Hepatocyte (in vitro differentiated cells): Measurements from ENCODE around the gene TIGD2. TPM values are rescaled to one million over a fixed set of nuclear protein-coding genes. Genes with fewer than 3 reads are reported as not detected.
A peak's percentile ranks its signal among the peaks of the same experiment; 100 is the strongest.

Experiments used
- DNase-seq: peaks from one replicate; pipeline ENCODE4 v3.0.0-alpha.2; 2016; ENCODE audit warnings: low spot score
- H2AFZ ChIP-seq: fragments of 200-600 bp; sonication (generic); 2 replicates; pipeline ENCODE4 v1.6.0; 2016; ENCODE audit warnings: antibody characterized with exemption, mild to moderate bottlenecking
- H3K27ac ChIP-seq: fragments of 200-600 bp; sonication (generic); 2 replicates; pipeline ENCODE4 v1.5.1; 2016; ENCODE audit warnings: mild to moderate bottlenecking
- H3K27me3 ChIP-seq: fragments of 200-600 bp; sonication (generic); 2 replicates; pipeline ENCODE4 v1.6.1; 2016
- H3K36me3 ChIP-seq: fragments of 200-600 bp; sonication (generic); replicated peaks from 2 replicates; pipeline ENCODE4 v1.5.1; 2016; ENCODE audit warnings: low read depth; ENCODE audit not compliant: insufficient read depth
- H3K4me1 ChIP-seq: fragments of 200-600 bp; sonication (generic); 2 replicates; pipeline ENCODE4 v1.5.1; 2016; ENCODE audit warnings: mild to moderate bottlenecking, moderate library complexity; ENCODE audit not compliant: insufficient read depth
- H3K4me2 ChIP-seq: fragments of 200-600 bp; sonication (generic); 2 replicates; pipeline ENCODE4 v1.6.0; 2016
- H3K4me3 ChIP-seq: fragments of 200-600 bp; sonication (generic); 2 replicates; pipeline ENCODE4 v1.5.1; 2016; ENCODE audit warnings: mild to moderate bottlenecking
- H3K79me2 ChIP-seq: fragments of 200-600 bp; sonication (generic); 2 replicates; pipeline ENCODE4 v1.6.0; 2017; ENCODE audit warnings: mild to moderate bottlenecking
- H3K9me2 ChIP-seq: fragments of 200-600 bp; sonication (generic); replicated peaks from 2 replicates; pipeline ENCODE4 v1.6.0; 2017; ENCODE audit warnings: mild to moderate bottlenecking; ENCODE audit not compliant: insufficient read depth
- H3K9me3 ChIP-seq: fragments of 200-600 bp; sonication (generic); 2 replicates; pipeline ENCODE4 v1.5.1; 2016; ENCODE audit warnings: low read depth, mild to moderate bottlenecking
- H4K20me1 ChIP-seq: fragments of 200-600 bp; sonication (generic); 2 replicates; pipeline ENCODE4 v1.6.0; 2016; ENCODE audit warnings: mild to moderate bottlenecking; ENCODE audit not compliant: insufficient read depth, poor library complexity, severe bottlenecking
- CTCF ChIP-seq: fragments of 200-600 bp; sonication (generic); IDR thresholded peaks from 2 replicates; pipeline ENCODE4 v1.5.1; 2016; ENCODE audit warnings: antibody characterized with exemption, mild to moderate bottlenecking; ENCODE audit not compliant: poor library complexity
- EZH2 ChIP-seq: fragments of 200-600 bp; sonication (generic); IDR thresholded peaks from 2 replicates; pipeline ENCODE4 v1.6.1; 2016; ENCODE audit warnings: antibody characterized with exemption, mild to moderate bottlenecking, borderline replicate concordance
- EZH2phosphoT487 ChIP-seq: fragments of 200-600 bp; sonication (generic); IDR thresholded peaks from one replicate; pipeline ENCODE4 v1.6.1; 2018; ENCODE audit warnings: antibody characterized with exemption, mild to moderate bottlenecking, low read depth, moderate library complexity; ENCODE audit not compliant: unreplicated experiment, severe bottlenecking
- WGBS: methylation state at CpG from one replicate; pipeline ENCODE4 v1.1.6; 2016; ENCODE audit warnings: low lambda C conversion rate; ENCODE audit errors: missing lambda C conversion rate; 5-methylcytosine and 5-hydroxymethylcytosine counted together
- polyA plus RNA-seq: library from polyadenylated mRNA; unstranded; fragments of >200 nt; fragmentation: Nextera tagmentation; extraction: Ambion mirVana; gene quantifications from 2 replicates; pipeline ENCODE4 v1.2.1, GENCODE V29; 2016
- total RNA-seq: library from RNA; depleted of rRNA; stranded (reverse); fragments of >200 nt; gene quantifications from 2 replicates; pipeline ENCODE4 v1.2.3, GENCODE V29; 2014

The TIGD2 gene
- total and polyA plus RNA-seq, 2 experiments from 2014 or later: 10.0 to 15.7 TPM

GRCh38 chr4:89113415-89113814 lies 2.1 kb downstream of the TIGD2 start:
- TF ChIP-seq CTCF: no peak
- no peak for TF ChIP-seq EZH2
- TF ChIP-seq EZH2phosphoT487: no peak
- H4K20me1 ChIP-seq: no peaks in the 10 kb centered on the region
- H3K4me1 ChIP-seq: peaks cover 8% of the 10 kb centered on the region
- H3K36me3 ChIP-seq: no peaks in the 10 kb centered on the region
- no peak overlapping the region for H2AFZ ChIP-seq
- WGBS: 84% methylated on average over 2 of the region's 2 CpGs
- no peak for DNase-seq
- H3K9me3 ChIP-seq: no peaks in the 10 kb centered on the region
- H3K79me2 ChIP-seq: peaks cover 16% of the 10 kb centered on the region
- H3K9me2 ChIP-seq: no peaks in the 10 kb centered on the region
- H3K4me3 ChIP-seq: no peak overlapping the region
- peak overlapping the region; percentile 87 for H3K4me2 ChIP-seq
- no peak overlapping the region for H3K27ac ChIP-seq
- H3K27me3 ChIP-seq: no peaks in the 10 kb centered on the region

GRCh38 chr4:89114100-89114499 lies 2.8 kb downstream of the TIGD2 start:
- no peak overlapping the region for H2AFZ ChIP-seq
- 84% methylated on average over 3 of the region's 3 CpGs for WGBS
- no peaks in the 10 kb centered on the region for H3K27me3 ChIP-seq
- H4K20me1 ChIP-seq: no peaks in the 10 kb centered on the region
- no peak overlapping the region for H3K4me3 ChIP-seq
- H3K79me2 ChIP-seq: peaks cover 16% of the 10 kb centered on the region
- no peak for DNase-seq
- no peaks in the 10 kb centered on the region for H3K36me3 ChIP-seq
- peaks cover 8% of the 10 kb centered on the region for H3K4me1 ChIP-seq
- H3K9me3 ChIP-seq: no peaks in the 10 kb centered on the region
- no peak overlapping the region for H3K27ac ChIP-seq
- TF ChIP-seq EZH2phosphoT487: no peak
- TF ChIP-seq CTCF: no peak
- TF ChIP-seq EZH2: no peak
- no peak overlapping the region for H3K4me2 ChIP-seq
- no peaks in the 10 kb centered on the region for H3K9me2 ChIP-seq

GRCh38 chr4:89117115-89117514 lies 5.8 kb downstream of the TIGD2 start:
- no peak overlapping the region for H2AFZ ChIP-seq
- DNase-seq: no peak
- no peak for TF ChIP-seq EZH2phosphoT487
- no peak for TF ChIP-seq CTCF
- TF ChIP-seq EZH2: no peak
- H3K4me1 ChIP-seq: peaks cover 17% of the 10 kb centered on the region
- H3K27me3 ChIP-seq: no peaks in the 10 kb centered on the region
- no peak overlapping the region for H3K27ac ChIP-seq
- H3K36me3 ChIP-seq: no peaks in the 10 kb centered on the region
- no peak overlapping the region for H3K4me3 ChIP-seq
- no peaks in the 10 kb centered on the region for H3K9me2 ChIP-seq
- WGBS: 98% methylated on average over 3 of the region's 3 CpGs
- no peaks in the 10 kb centered on the region for H4K20me1 ChIP-seq
- H3K4me2 ChIP-seq: no peak overlapping the region
- peaks cover 16% of the 10 kb centered on the region for H3K79me2 ChIP-seq
- no peaks in the 10 kb centered on the region for H3K9me3 ChIP-seq

- no peaks in the 10 kb centered on the region for H3K9me3 ChIP-seq
- H3K36me3 ChIP-seq: no peaks in the 10 kb centered on the region
- H4K20me1 ChIP-seq: no peaks in the 10 kb centered on the region
- peaks cover 3% of the 10 kb centered on the region for H3K79me2 ChIP-seq
- WGBS: 97% methylated on average over 1 of the region's 1 CpG
- H3K4me3 ChIP-seq: no peak overlapping the region
- H3K27ac ChIP-seq: peak overlapping the region; percentile 22
- TF ChIP-seq CTCF (no peak), EZH2phosphoT487 (no peak), EZH2 (no peak)
- no peaks in the 10 kb centered on the region for H3K27me3 ChIP-seq
- no peak overlapping the region for H3K4me2 ChIP-seq
- DNase-seq: no peak
- peaks cover 22% of the 10 kb centered on the region for H3K4me1 ChIP-seq
- no peaks in the 10 kb centered on the region for H3K9me2 ChIP-seq
- H2AFZ ChIP-seq: no peak overlapping the region
Measured at GRCh38 chr4:89119166-89119565, 7.8 kb downstream of the TIGD2 start.
